Suprapubic skin (tissue), 4 donors: ENCODE data around the gene CCDC50. TPM values are rescaled to one million over a fixed set of nuclear protein-coding genes. Genes with fewer than 3 reads are reported as not detected.

Experiments used
- DNase-seq, 2 donors: peaks; one replicate each; pipeline ENCODE4 v3.0.0-alpha.2; 2019; ENCODE audit warnings: low spot score in 2 of 2
- H3K27ac ChIP-seq: fragments of 200-600 bp; sonication (generic); one replicate; pipeline ENCODE4 v1.5.1; 2019
- H3K27me3 ChIP-seq: fragments of 200-600 bp; sonication (generic); one replicate; pipeline ENCODE4 v1.5.1; 2019
- H3K36me3 ChIP-seq: fragments of 200-600 bp; sonication (generic); one replicate; pipeline ENCODE4 v1.5.1; 2019
- H3K4me1 ChIP-seq: fragments of 200-600 bp; sonication (generic); one replicate; pipeline ENCODE4 v1.5.1; 2019
- H3K4me3 ChIP-seq: fragments of 200-600 bp; sonication (generic); one replicate; pipeline ENCODE4 v1.5.1; 2019; ENCODE audit warnings: mild to moderate bottlenecking
- H3K9me3 ChIP-seq: fragments of 200-600 bp; sonication (generic); one replicate; pipeline ENCODE4 v1.5.1; 2019
- CTCF ChIP-seq, 2 donors: fragments of 200-600 bp in 1 of 2; fragments of 450-650 bp in 1 of 2; sonication (generic) in 1 of 2; IDR thresholded peaks; one replicate each; pipeline ENCODE4 v1.5.1; 2016 to 2019; ENCODE audit warnings: antibody characterized with exemption in 2 of 2, mild to moderate bottlenecking in 1 of 2, moderate library complexity in 1 of 2
- EP300 ChIP-seq: sonication (generic); formaldehyde crosslinking; IDR thresholded peaks from one replicate; pipeline ENCODE4 v1.6.1; 2017; ENCODE audit warnings: antibody characterized with exemption
- POLR2A ChIP-seq, 2 donors: fragments of 450-650 bp; IDR thresholded peaks; one replicate each; pipeline ENCODE4 v1.6.1; 2017; ENCODE audit warnings: antibody characterized with exemption in 2 of 2, mild to moderate bottlenecking in 2 of 2, moderate library complexity in 2 of 2
- POLR2AphosphoS5 ChIP-seq, 3 donors: sonication (generic); formaldehyde crosslinking; IDR thresholded peaks; one replicate each; pipeline ENCODE4 v1.6.1; 2017; ENCODE audit warnings: antibody characterized with exemption in 3 of 3
- WGBS: methylation state at CpG from one replicate; pipeline ENCODE4 v1.1.5; 2018; 5-methylcytosine and 5-hydroxymethylcytosine counted together
- total RNA-seq, 4 donors: library from RNA; depleted of rRNA; stranded (reverse); fragments of >200 nt; gene quantifications; one replicate each; pipeline ENCODE4 v1.1.0, GENCODE V29; 2016

The CCDC50 gene, protein sequence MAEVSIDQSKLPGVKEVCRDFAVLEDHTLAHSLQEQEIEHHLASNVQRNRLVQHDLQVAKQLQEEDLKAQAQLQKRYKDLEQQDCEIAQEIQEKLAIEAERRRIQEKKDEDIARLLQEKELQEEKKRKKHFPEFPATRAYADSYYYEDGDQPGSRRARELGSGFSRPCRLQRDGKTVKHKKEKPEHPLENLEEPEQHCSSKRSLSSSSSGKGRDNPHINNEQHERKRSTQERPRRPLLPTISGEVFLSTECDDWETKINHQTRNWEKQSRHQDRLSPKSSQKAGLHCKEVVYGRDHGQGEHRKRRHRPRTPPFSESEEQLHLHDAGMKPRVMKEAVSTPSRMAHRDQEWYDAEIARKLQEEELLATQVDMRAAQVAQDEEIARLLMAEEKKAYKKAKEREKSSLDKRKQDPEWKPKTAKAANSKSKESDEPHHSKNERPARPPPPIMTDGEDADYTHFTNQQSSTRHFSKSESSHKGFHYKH
- total RNA-seq, result 10 to 100 TPM; 34.9 to 67.7 (median 42.4) TPM

- peak; percentile 91 to 93 for DNase-seq
- H3K9me3 ChIP-seq, result no peaks in the 10 kb centered on the region
- peak in 2 of 3 donors; percentile 24 to 64 for TF ChIP-seq POLR2AphosphoS5 (IDR thresholded peaks at IDR 0.05)
- peak in 1 of 2 donors; percentile 66 for TF ChIP-seq POLR2A (IDR thresholded peaks at IDR 0.05)
- no peak for TF ChIP-seq CTCF (IDR thresholded peaks at IDR 0.05)
- peaks cover 31% of the 10 kb centered on the region for H3K4me1 ChIP-seq
- H3K27me3 ChIP-seq, result no peaks in the 10 kb centered on the region
- peak within 1 kb of the TSS; percentile 81 for H3K4me3 ChIP-seq
- no peaks in the 10 kb centered on the region for H3K36me3 ChIP-seq
- H3K27ac ChIP-seq, result peak within 1 kb of the TSS; percentile 93
- 0% methylated on average over 13 of the region's 63 CpGs for WGBS
Observed at GRCh38 chr3:191328962-191329653, at the start of gene CCDC50. Gene CCDC50 (plus strand): TSS chr3:191329394. CDS start chr3:191329675, 281 bp downstream.

- no peak for DNase-seq
- WGBS, result 21% methylated on average over 1 of the region's 1 CpG
- H3K27ac ChIP-seq, result no peak overlapping the region
Observed at GRCh38 chr3:191280111-191280510, 49.1 kb upstream of the CCDC50 start.

GRCh38 chr3:191280882-191281281, 48.3 kb upstream of the CCDC50 start:
- DNase-seq, result no peak
- H3K36me3 ChIP-seq, result no peaks in the 10 kb centered on the region
- H3K9me3 ChIP-seq, result no peaks in the 10 kb centered on the region
- no peak for TF ChIP-seq POLR2AphosphoS5 (IDR thresholded peaks at IDR 0.05)
- no peak for TF ChIP-seq CTCF (IDR thresholded peaks at IDR 0.05)
- no peak for TF ChIP-seq EP300
- TF ChIP-seq POLR2A (IDR thresholded peaks at IDR 0.05), result no peak
- H3K27me3 ChIP-seq, result no peaks in the 10 kb centered on the region
- H3K4me3 ChIP-seq, result no peak overlapping the region
- H3K27ac ChIP-seq, result no peak overlapping the region
- no peaks in the 10 kb centered on the region for H3K4me1 ChIP-seq

More at GRCh38 chr3:191280111-191280510, 49.1 kb upstream of the CCDC50 start:
- no peak for TF ChIP-seq POLR2A (IDR thresholded peaks at IDR 0.05)
- no peak for TF ChIP-seq POLR2AphosphoS5 (IDR thresholded peaks at IDR 0.05)
- TF ChIP-seq EP300, result no peak
- no peak for TF ChIP-seq CTCF (IDR thresholded peaks at IDR 0.05)
- Histone ChIP-seq H3K9me3 (no peaks in the 10 kb centered on the region), H3K4me3 (no peak overlapping the region), H3K4me1 (no peaks in the 10 kb centered on the region), H3K27me3 (no peaks in the 10 kb centered on the region), H3K36me3 (no peaks in the 10 kb centered on the region)

DNA sequence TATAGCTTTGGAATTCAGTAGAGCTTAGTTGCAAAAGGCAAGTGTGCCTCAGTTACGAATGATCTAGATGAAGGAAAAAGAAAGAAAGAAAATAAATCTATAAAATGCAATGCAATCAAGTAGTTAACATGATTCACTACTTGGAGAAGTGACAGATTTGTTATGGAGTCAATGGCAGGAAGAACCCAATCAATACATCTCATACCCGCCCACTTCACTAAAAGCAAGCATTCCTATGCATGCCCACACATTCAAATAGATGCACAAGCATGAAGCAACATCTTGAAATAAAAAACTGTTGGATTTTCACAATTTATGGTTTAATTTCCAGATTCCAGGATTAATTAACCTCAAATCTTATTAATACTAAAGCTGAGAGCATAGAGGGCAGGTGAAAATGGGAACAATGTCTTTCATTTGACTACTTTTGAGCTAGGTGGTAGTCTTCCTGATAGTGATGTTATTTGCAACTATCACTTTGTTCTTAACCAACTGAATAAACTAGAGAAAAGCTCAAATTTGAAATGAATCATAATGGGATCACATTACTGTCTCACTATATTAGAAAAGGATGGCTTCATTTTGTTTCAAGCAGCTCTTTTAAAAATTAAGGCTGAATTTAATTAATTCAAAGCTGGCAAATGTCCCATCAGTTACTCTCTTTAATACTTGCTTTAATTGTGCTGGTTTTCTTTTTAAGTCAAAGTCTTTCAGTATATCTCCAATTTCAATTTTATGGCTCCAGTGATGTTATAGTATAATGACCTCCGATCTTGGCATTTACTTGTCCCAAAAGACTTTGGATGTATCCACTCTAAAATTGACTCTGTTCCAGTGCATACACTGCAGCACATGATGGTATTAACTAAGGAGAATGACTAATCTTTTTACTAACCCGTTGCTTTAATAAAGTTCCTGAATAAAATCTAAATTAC, 46.7 kb upstream of the CCDC50 start:
- DNase-seq, result no peak
- H3K4me1 ChIP-seq, result no peaks in the 10 kb centered on the region

GRCh38 chr3:191283400-191283799, 45.8 kb upstream of the CCDC50 start:
- no peaks in the 10 kb centered on the region for H3K27me3 ChIP-seq
- H3K27ac ChIP-seq, result no peak overlapping the region
- TF ChIP-seq CTCF (IDR thresholded peaks at IDR 0.05) (no peak), POLR2A (IDR thresholded peaks at IDR 0.05) (no peak), EP300 (no peak), POLR2AphosphoS5 (IDR thresholded peaks at IDR 0.05) (no peak)
- no peak overlapping the region for H3K4me3 ChIP-seq
- H3K9me3 ChIP-seq, result no peaks in the 10 kb centered on the region
- no peaks in the 10 kb centered on the region for H3K36me3 ChIP-seq
- no peaks in the 10 kb centered on the region for H3K4me1 ChIP-seq
- 92% methylated on average over 2 of the region's 2 CpGs for WGBS
- DNase-seq, result no peak

More for the DNA sequence above, 46.7 kb upstream of the CCDC50 start:
- no peak for TF ChIP-seq EP300
- Histone ChIP-seq H3K27me3 (no peaks in the 10 kb centered on the region), H3K9me3 (no peaks in the 10 kb centered on the region), H3K36me3 (no peaks in the 10 kb centered on the region), H3K27ac (no peak overlapping the region), H3K4me3 (no peak overlapping the region)
- WGBS, result 44% methylated on average over 4 of the region's 4 CpGs
